ENCODE measurements around the gene CEACAM3. TPM values are rescaled to one million over a fixed set of nuclear protein-coding genes. Genes with fewer than 3 reads are reported as not detected.
"Not testable (repeated sequence)": the region's sequence is repeated elsewhere in the genome, so short reads cannot be mapped to it uniquely, and the experiment has no call there.

Gene CEACAM3
- total RNA-seq, 1 experiment from 2014 or later: not detected

GRCh38 chr19:41785653-41786052 is 10.7 kb upstream of the CEACAM3 start:
- H3K4me3 Mint-ChIP-seq (ENCODE audit: unreplicated experiment): no peak overlapping the region
- no peak overlapping the region for H3K27ac Mint-ChIP-seq (ENCODE audit: unreplicated experiment)
- Histone ChIP-seq H3K36me3 (ENCODE audit: control insufficient read depth, insufficient read depth, low read length) (no peaks in the 10 kb centered on the region), H3K4me3 (ENCODE audit: low read depth, low read length) (no peak overlapping the region), H3K27me3 (replicated peaks; ENCODE audit: control insufficient read depth, insufficient read depth, low read length) (no peaks in the 10 kb centered on the region), H3K9me3 (no peaks in the 10 kb centered on the region), H3K4me1 (peaks cover 8% of the 10 kb centered on the region)
- no peaks in the 10 kb centered on the region for H3K27me3 Mint-ChIP-seq (ENCODE audit: insufficient read depth, unreplicated experiment)
- no TSS peak for BruUV-seq (replicated peaks)
- TF ChIP-seq CTCF (IDR thresholded peaks at IDR 0.05; ENCODE audit: insufficient read depth in 1 of 2, low read depth in 1 of 2, low read length in 1 of 2, severe bottlenecking in 1 of 2, unreplicated experiment in 1 of 2): peak; percentile 80 to 89
- CTCF ChIA-PET: interaction anchor here (1.3 to 6.3 kb wide), 5 partner anchors 10 to 79 kb away, joined by 4 to 59 read pairs (median 8); partner anchors contain the start of gene CEACAM3
- intact Hi-C loops (cut with micrococcal nuclease; ENCODE audit: unreplicated experiment): loop anchor here (1.0 kb wide), 2 partner anchors 32 to 79 kb away; no protein-coding TSS in a partner anchor
- POLR2A ChIA-PET: no interaction called here
- H3K9me3 Mint-ChIP-seq (ENCODE audit: unreplicated experiment): no peaks in the 10 kb centered on the region
- H3K4me1 Mint-ChIP-seq (ENCODE audit: low read depth, unreplicated experiment): peaks cover 18% of the 10 kb centered on the region
- no peaks in the 10 kb centered on the region for H3K36me3 Mint-ChIP-seq (ENCODE audit: insufficient read depth, unreplicated experiment)
- peak; percentile 79 to 84 for DNase-seq

GRCh38 chr19:41787055-41787454 is 9.3 kb upstream of the CEACAM3 start:
- CTCF ChIA-PET: interaction anchor here (0.6 to 6.3 kb wide), 3 partner anchors 8 to 34 kb away, joined by 3 to 59 read pairs (median 3); no protein-coding TSS in a partner anchor
- no peak overlapping the region for H3K4me3 Mint-ChIP-seq (ENCODE audit: unreplicated experiment)
- H3K27me3 ChIP-seq (replicated peaks; ENCODE audit: control insufficient read depth, insufficient read depth, low read length): no peaks in the 10 kb centered on the region
- H3K36me3 ChIP-seq (ENCODE audit: control insufficient read depth, insufficient read depth, low read length): no peaks in the 10 kb centered on the region
- no peaks in the 10 kb centered on the region for H3K36me3 Mint-ChIP-seq (ENCODE audit: insufficient read depth, unreplicated experiment)
- no peak overlapping the region for H3K4me3 ChIP-seq (ENCODE audit: low read depth, low read length)
- no peaks in the 10 kb centered on the region for H3K9me3 Mint-ChIP-seq (ENCODE audit: unreplicated experiment)
- H3K27ac Mint-ChIP-seq (ENCODE audit: unreplicated experiment): no peak overlapping the region
- no peak for DNase-seq
- no peak for TF ChIP-seq CTCF (IDR thresholded peaks at IDR 0.05; ENCODE audit: insufficient read depth in 1 of 2, low read depth in 1 of 2, low read length in 1 of 2, severe bottlenecking in 1 of 2, unreplicated experiment in 1 of 2)
- H3K4me1 Mint-ChIP-seq (ENCODE audit: low read depth, unreplicated experiment): peaks cover 17% of the 10 kb centered on the region
- H3K27me3 Mint-ChIP-seq (ENCODE audit: insufficient read depth, unreplicated experiment): no peaks in the 10 kb centered on the region
- H3K4me1 ChIP-seq: peaks cover 6% of the 10 kb centered on the region; the same call in 1 of the 2 replicates
- POLR2A ChIA-PET: no interaction called here
- BruUV-seq (replicated peaks): no TSS peak
- no peaks in the 10 kb centered on the region for H3K9me3 ChIP-seq
- intact Hi-C loops (cut with micrococcal nuclease; ENCODE audit: unreplicated experiment): no loop called here

GRCh38 chr19:41788518-41788917 is 7.9 kb upstream of the CEACAM3 start:
- H3K4me1 ChIP-seq: peaks cover 14% of the 10 kb centered on the region
- peaks cover 24% of the 10 kb centered on the region for H3K4me1 Mint-ChIP-seq (ENCODE audit: low read depth, unreplicated experiment)
- H3K36me3 Mint-ChIP-seq (ENCODE audit: insufficient read depth, unreplicated experiment); DNase-seq; H3K27me3 ChIP-seq (replicated peaks; ENCODE audit: control insufficient read depth, insufficient read depth, low read length); POLR2A ChIA-PET; intact Hi-C loops (cut with micrococcal nuclease; ENCODE audit: unreplicated experiment); BruUV-seq (replicated peaks); H3K9me3 ChIP-seq; H3K36me3 ChIP-seq (ENCODE audit: control insufficient read depth, insufficient read depth, low read length); H3K27me3 Mint-ChIP-seq (ENCODE audit: insufficient read depth, unreplicated experiment); H3K9me3 Mint-ChIP-seq (ENCODE audit: unreplicated experiment); CTCF ChIA-PET; H3K4me3 Mint-ChIP-seq (ENCODE audit: unreplicated experiment); H3K27ac Mint-ChIP-seq (ENCODE audit: unreplicated experiment); H3K4me3 ChIP-seq (ENCODE audit: low read depth, low read length): not testable (repeated sequence)

- H3K4me3 ChIP-seq (ENCODE audit: low read depth, low read length); DNase-seq; H3K27me3 ChIP-seq (replicated peaks; ENCODE audit: control insufficient read depth, insufficient read depth, low read length); intact Hi-C loops (cut with micrococcal nuclease; ENCODE audit: unreplicated experiment); H3K9me3 Mint-ChIP-seq (ENCODE audit: unreplicated experiment); H3K27me3 Mint-ChIP-seq (ENCODE audit: insufficient read depth, unreplicated experiment); BruUV-seq (replicated peaks); H3K27ac Mint-ChIP-seq (ENCODE audit: unreplicated experiment); POLR2A ChIA-PET; H3K36me3 Mint-ChIP-seq (ENCODE audit: insufficient read depth, unreplicated experiment); H3K36me3 ChIP-seq (ENCODE audit: control insufficient read depth, insufficient read depth, low read length); H3K4me3 Mint-ChIP-seq (ENCODE audit: unreplicated experiment); H3K9me3 ChIP-seq: not testable (repeated sequence)
- H3K4me1 Mint-ChIP-seq (ENCODE audit: low read depth, unreplicated experiment): peaks cover 24% of the 10 kb centered on the region
- H3K4me1 ChIP-seq: peaks cover 14% of the 10 kb centered on the region
- CTCF ChIA-PET: interaction anchor here (0.6 to 0.8 kb wide), 2 partner anchors 15 to 346 kb away, joined by 3 to 6 read pairs; no protein-coding TSS in a partner anchor
These were observed 7.3 kb upstream of the CEACAM3 start for GRCh38 chr19:41789053-41789452.

Measured in Caco-2 (cell line).